ENCODE measurements around the gene CAMSAP1. TPM values are rescaled to one million over a fixed set of nuclear protein-coding genes. Genes with fewer than 3 reads are reported as not detected.
A peak's percentile ranks its signal among the peaks of the same experiment; 100 is the strongest.

The CAMSAP1 gene
- total and polyA plus RNA-seq, 11 donors = 10.9 to 38.3 (median 19.9) TPM

GRCh38 chr9:135874859-135875258 is 32.5 kb downstream of the CAMSAP1 start:
- intact Hi-C loops (cut with DNase I) = loop anchor here in 1 of 10 donors (10.0 kb wide), 1 partner anchor 80 kb away; no protein-coding TSS in a partner anchor
- peaks cover 0 to 10% (median 0%) of the 10 kb centered on the region in 9 donors for H3K36me3 ChIP-seq
- 91 to 96% (median 93%) methylated on average over 5 of the region's 5 CpGs for WGBS, 4 donors
- no peak overlapping the region for H3K27ac ChIP-seq
- TF ChIP-seq, protein P1, sequence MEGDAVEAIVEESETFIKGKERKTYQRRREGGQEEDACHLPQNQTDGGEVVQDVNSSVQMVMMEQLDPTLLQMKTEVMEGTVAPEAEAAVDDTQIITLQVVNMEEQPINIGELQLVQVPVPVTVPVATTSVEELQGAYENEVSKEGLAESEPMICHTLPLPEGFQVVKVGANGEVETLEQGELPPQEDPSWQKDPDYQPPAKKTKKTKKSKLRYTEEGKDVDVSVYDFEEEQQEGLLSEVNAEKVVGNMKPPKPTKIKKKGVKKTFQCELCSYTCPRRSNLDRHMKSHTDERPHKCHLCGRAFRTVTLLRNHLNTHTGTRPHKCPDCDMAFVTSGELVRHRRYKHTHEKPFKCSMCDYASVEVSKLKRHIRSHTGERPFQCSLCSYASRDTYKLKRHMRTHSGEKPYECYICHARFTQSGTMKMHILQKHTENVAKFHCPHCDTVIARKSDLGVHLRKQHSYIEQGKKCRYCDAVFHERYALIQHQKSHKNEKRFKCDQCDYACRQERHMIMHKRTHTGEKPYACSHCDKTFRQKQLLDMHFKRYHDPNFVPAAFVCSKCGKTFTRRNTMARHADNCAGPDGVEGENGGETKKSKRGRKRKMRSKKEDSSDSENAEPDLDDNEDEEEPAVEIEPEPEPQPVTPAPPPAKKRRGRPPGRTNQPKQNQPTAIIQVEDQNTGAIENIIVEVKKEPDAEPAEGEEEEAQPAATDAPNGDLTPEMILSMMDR (IDR thresholded peaks at IDR 0.05) = no peak
- no peak for TF ChIP-seq POLR2A (IDR thresholded peaks at IDR 0.05)
- H3K4me1 ChIP-seq = peaks cover 0 to 14% (median 4%) of the 10 kb centered on the region in 12 donors
- ATAC-seq (no peak), DNase-seq (no peak)
- no peak overlapping the region for H3K4me3 ChIP-seq
- H3K9me3 ChIP-seq = no peaks in the 10 kb centered on the region
- H3K27me3 ChIP-seq = no peaks in the 10 kb centered on the region

DNA sequence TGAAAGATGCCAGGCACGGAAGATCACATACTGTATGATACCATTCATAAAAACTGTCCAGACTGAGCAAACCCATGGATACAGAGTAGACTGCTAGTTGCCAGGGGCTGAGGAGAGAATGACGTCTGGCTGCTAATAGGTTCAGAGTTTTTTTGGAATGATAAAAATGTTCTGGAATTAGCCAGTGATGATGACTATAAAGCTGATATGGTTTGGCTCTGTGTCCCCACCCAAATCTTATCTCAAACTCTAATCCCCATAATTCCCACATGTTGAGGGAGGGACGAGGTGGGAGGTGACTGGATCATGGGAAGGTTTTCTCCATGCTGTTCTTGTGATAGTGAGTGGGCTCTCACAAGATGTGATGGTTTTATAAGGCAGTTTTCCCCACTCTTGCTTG is 37.4 kb downstream of the CAMSAP1 start:
- intact Hi-C loops (cut with DNase I) = loop anchor here in 8 of 10 donors (5.0 to 10.0 kb wide), 10 partner anchors 32 to 265 kb away; partner anchors contain the start of genes UBAC1 (in 2 of the 8) and CAMSAP1 (in 1 of the 8)
- ATAC-seq (no peak), DNase-seq (no peak)
- no peak overlapping the region for H3K27ac ChIP-seq
- no peaks in the 10 kb centered on the region for H3K27me3 ChIP-seq
- H3K4me3 ChIP-seq = no peak overlapping the region
- H3K4me1 ChIP-seq = no peaks in the 10 kb centered on the region
- WGBS, 4 donors = 90 to 96% (median 95%) methylated on average over 3 of the region's 3 CpGs
- TF ChIP-seq POLR2A (IDR thresholded peaks at IDR 0.05) = no peak
- TF ChIP-seq, protein P1 (IDR thresholded peaks at IDR 0.05) = no peak
- peaks cover 0 to 11% (median 0%) of the 10 kb centered on the region in 9 donors for H3K36me3 ChIP-seq
- H3K9me3 ChIP-seq = no peaks in the 10 kb centered on the region

- Histone ChIP-seq H3K27ac (no peak overlapping the region), H3K9me3 (no peaks in the 10 kb centered on the region), H3K27me3 (no peaks in the 10 kb centered on the region), H3K4me1 (peaks cover 0 to 10% (median 3%) of the 10 kb centered on the region in 12 donors), H3K36me3 (peaks cover 0 to 17% (median 0%) of the 10 kb centered on the region in 9 donors), H3K4me3 (no peak overlapping the region)
- 92 to 96% (median 95%) methylated on average over 7 of the region's 7 CpGs for WGBS, 4 donors
- intact Hi-C loops (cut with DNase I) = loop anchor here in 9 of 10 donors (2.0 to 10.0 kb wide), 11 partner anchors 37 to 261 kb away; partner anchors contain the start of genes CAMSAP1 (in 4 of the 9) and UBAC1 (in 2 of the 9)
- DNase-seq = no peak
- TF ChIP-seq POLR2A (IDR thresholded peaks at IDR 0.05) = no peak
- TF ChIP-seq, protein P1 (IDR thresholded peaks at IDR 0.05) = no peak
- no peak for ATAC-seq
These were observed 41.8 kb downstream of the CAMSAP1 start for GRCh38 chr9:135865531-135865930.

- TF ChIP-seq POLR2A (IDR thresholded peaks at IDR 0.05) = no peak
- TF ChIP-seq, protein P1 (IDR thresholded peaks at IDR 0.05) = peak; percentile 77 to 90 (median 82)
- peak in 3 of 4 donors; percentile 42 to 52 (median 50) for ATAC-seq
- peak; percentile 41 to 74 (median 53) for DNase-seq
- Histone ChIP-seq H3K36me3 (peaks cover 0 to 17% (median 0%) of the 10 kb centered on the region in 9 donors), H3K27me3 (no peaks in the 10 kb centered on the region), H3K4me3 (no peak overlapping the region), H3K4me1 (peaks cover 0 to 10% (median 3%) of the 10 kb centered on the region in 12 donors), H3K9me3 (no peaks in the 10 kb centered on the region), H3K27ac (no peak overlapping the region)
- intact Hi-C loops (cut with DNase I) = loop anchor here (1.0 to 10.0 kb wide), 12 partner anchors 38 to 260 kb away; partner anchors contain the start of genes CAMSAP1 (in 5 of the 10) and UBAC1 (in 3 of the 10)
- WGBS, 4 donors = 38 to 46% (median 41%) methylated on average over 8 of the region's 8 CpGs
These were observed 42.8 kb downstream of the CAMSAP1 start for GRCh38 chr9:135864447-135865049.
